ENCODE results near the gene ABCA2. TPM values are rescaled to one million over a fixed set of nuclear protein-coding genes. Genes with fewer than 3 reads are reported as not detected.

ABCA2 gene
- total RNA-seq, 1 experiment from 2014 or later = 19.2 TPM

GRCh38 chr9:137067860-137068538 lies 40.0 kb upstream of the ABCA2 start:
- H3K27ac Mint-ChIP-seq = peak overlapping the region; percentile 90
- no peaks in the 10 kb centered on the region for H3K27me3 Mint-ChIP-seq (ENCODE audit: low read depth)
- ATAC-seq (peak; percentile 62), DNase-seq (ENCODE audit: low spot score) (peak; percentile 90)
- peaks cover 3% of the 10 kb centered on the region for H3K36me3 Mint-ChIP-seq
- peaks cover 20% of the 10 kb centered on the region for H3K4me1 Mint-ChIP-seq
- TF ChIP-seq ZNF512 (CRISPR knock-in tag; IDR thresholded peaks at IDR 0.05; ENCODE audit: borderline replicate concordance) = no peak
- TF ChIP-seq SP1 (CRISPR knock-in tag; conservative IDR thresholded peaks at IDR 0.05) = 0 out of 2 replicates have a peak, but pooled peaks have one; percentile 25
- TF ChIP-seq CTCF (IDR thresholded peaks at IDR 0.05) = peak; percentile 81
- TF ChIP-seq ZNF423 (CRISPR knock-in tag; IDR thresholded peaks at IDR 0.05) = peak; percentile 84
- TF ChIP-seq CREB1 (CRISPR knock-in tag; IDR thresholded peaks at IDR 0.05) = no peak
- no peak for TF ChIP-seq MLX (CRISPR knock-in tag; IDR thresholded peaks at IDR 0.05)
- no peak for TF ChIP-seq ZNF232 (CRISPR knock-in tag; IDR thresholded peaks at IDR 0.05)
- TF ChIP-seq ETV6 (CRISPR knock-in tag; IDR thresholded peaks at IDR 0.05) = no peak
- no peak for TF ChIP-seq JUN (CRISPR knock-in tag; IDR thresholded peaks at IDR 0.05)
- TF ChIP-seq ELF4 (CRISPR knock-in tag; IDR thresholded peaks at IDR 0.05; ENCODE audit: low read depth) = no peak
- 0 out of 2 replicates have a peak, but pooled peaks have one; percentile 24 for TF ChIP-seq FOXP1 (CRISPR knock-in tag; IDR thresholded peaks at IDR 0.05; ENCODE audit: borderline replicate concordance)
- no peak for TF ChIP-seq CREM (CRISPR knock-in tag; IDR thresholded peaks at IDR 0.05)
- no peak for TF ChIP-seq E2F1 (CRISPR knock-in tag; IDR thresholded peaks at IDR 0.05)
- TF ChIP-seq TEAD1 (CRISPR knock-in tag; IDR thresholded peaks at IDR 0.05) = no peak
- TF ChIP-seq TP53 (CRISPR knock-in tag; IDR thresholded peaks at IDR 0.05) = no peak
- TF ChIP-seq E2F4 (CRISPR knock-in tag; IDR thresholded peaks at IDR 0.05; ENCODE audit: borderline replicate concordance, low read depth) = no peak
- TF ChIP-seq NFATC4 (CRISPR knock-in tag; IDR thresholded peaks at IDR 0.05) = no peak
- TF ChIP-seq ATF2 (CRISPR knock-in tag; IDR thresholded peaks at IDR 0.05; ENCODE audit: borderline replicate concordance, low read depth) = no peak
- TF ChIP-seq FOXP4 (CRISPR knock-in tag; IDR thresholded peaks at IDR 0.05) = no peak
- H3K9me3 Mint-ChIP-seq = no peaks in the 10 kb centered on the region
- POLR2A ChIA-PET = interaction anchor here (0.6 to 1.0 kb wide), 5 partner anchors 19 to 268 kb away, joined by 3 to 4 read pairs (median 3); partner anchors contain the start of genes MAN1B1 and TUBB4B
- CTCF ChIA-PET = interaction anchor here (0.6 to 10.4 kb wide), 84 partner anchors 10 to 725 kb away, joined by 3 to 240 read pairs (median 5); partner anchors contain the start of genes ABCA2, AJM1, CLIC3 and CYSRT1
- H3K4me3 Mint-ChIP-seq = peak overlapping the region; percentile 69
